ENCODE data around the gene EEA1. TPM values are rescaled to one million over a fixed set of nuclear protein-coding genes. Genes with fewer than 3 reads are reported as not detected.

The EEA1 gene
- total RNA-seq, 1 experiment from 2014 or later: 27.4 TPM

DNA sequence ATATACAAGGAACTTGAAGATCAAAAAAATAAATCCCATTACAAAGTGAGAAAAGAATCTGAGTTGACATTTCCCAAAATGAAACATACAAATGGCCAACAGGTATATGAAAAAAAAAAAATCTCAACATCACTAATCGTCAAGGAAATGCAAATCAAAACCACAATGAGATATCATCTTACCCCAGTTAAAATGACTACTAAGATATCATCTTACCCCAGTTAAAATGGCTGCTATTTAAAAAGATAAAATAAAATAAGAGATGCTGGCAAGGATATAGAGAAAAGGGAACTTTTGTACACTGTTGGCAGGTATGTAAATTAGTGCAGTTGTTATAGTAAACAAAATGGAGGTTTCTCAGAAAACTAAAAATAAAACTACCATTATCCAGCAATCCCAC lies 181.9 kb downstream of the EEA1 start:
- no peak for DNase-seq
- H3K4me3 Mint-ChIP-seq (ENCODE audit: low read depth, unreplicated experiment): no peak overlapping the region
- BruUV-seq (replicated peaks): no TSS peak
- H3K27ac Mint-ChIP-seq (ENCODE audit: unreplicated experiment): no peak overlapping the region
- TF ChIP-seq CTCF (IDR thresholded peaks at IDR 0.05; ENCODE audit: unreplicated experiment): no peak
- intact Hi-C loops (cut with micrococcal nuclease; ENCODE audit: unreplicated experiment): no loop called here
- H3K27me3 Mint-ChIP-seq (ENCODE audit: unreplicated experiment): no peaks in the 10 kb centered on the region
- H3K9me3 Mint-ChIP-seq (ENCODE audit: low read depth, unreplicated experiment): no peaks in the 10 kb centered on the region
- CTCF ChIA-PET: no interaction called here
- no peaks in the 10 kb centered on the region for H3K36me3 Mint-ChIP-seq (ENCODE audit: insufficient read depth, unreplicated experiment)
- peaks cover 17% of the 10 kb centered on the region for H3K4me1 Mint-ChIP-seq (ENCODE audit: low read depth, unreplicated experiment)

GRCh38 chr12:92745856-92746550 lies 183.1 kb downstream of the EEA1 start:
- TF ChIP-seq CTCF (IDR thresholded peaks at IDR 0.05; ENCODE audit: unreplicated experiment): no peak
- no TSS peak for BruUV-seq (replicated peaks)
- intact Hi-C loops (cut with micrococcal nuclease; ENCODE audit: unreplicated experiment): no loop called here
- Mint-ChIP-seq H3K27me3 (ENCODE audit: unreplicated experiment) (no peaks in the 10 kb centered on the region), H3K4me3 (ENCODE audit: low read depth, unreplicated experiment) (no peak overlapping the region), H3K9me3 (ENCODE audit: low read depth, unreplicated experiment) (no peaks in the 10 kb centered on the region), H3K4me1 (ENCODE audit: low read depth, unreplicated experiment) (peaks cover 17% of the 10 kb centered on the region), H3K36me3 (ENCODE audit: insufficient read depth, unreplicated experiment) (no peaks in the 10 kb centered on the region), H3K27ac (ENCODE audit: unreplicated experiment) (peak overlapping the region; percentile 44)
- CTCF ChIA-PET: interaction anchor here (0.7 kb wide), 1 partner anchor 180 kb away, joined by 3 read pairs; no protein-coding TSS in a partner anchor
- DNase-seq: peak; percentile 39

- H3K4me3 Mint-ChIP-seq (ENCODE audit: low read depth, unreplicated experiment): no peak overlapping the region
- peaks cover 17% of the 10 kb centered on the region for H3K4me1 Mint-ChIP-seq (ENCODE audit: low read depth, unreplicated experiment)
- H3K27me3 Mint-ChIP-seq (ENCODE audit: unreplicated experiment): no peaks in the 10 kb centered on the region
- H3K36me3 Mint-ChIP-seq (ENCODE audit: insufficient read depth, unreplicated experiment): no peaks in the 10 kb centered on the region
- DNase-seq: no peak
- BruUV-seq (replicated peaks): no TSS peak
- H3K27ac Mint-ChIP-seq (ENCODE audit: unreplicated experiment): no peak overlapping the region
- no peaks in the 10 kb centered on the region for H3K9me3 Mint-ChIP-seq (ENCODE audit: low read depth, unreplicated experiment)
- intact Hi-C loops (cut with micrococcal nuclease; ENCODE audit: unreplicated experiment): no loop called here
- TF ChIP-seq CTCF (IDR thresholded peaks at IDR 0.05; ENCODE audit: unreplicated experiment): no peak
- CTCF ChIA-PET: interaction anchor here (0.6 kb wide), 1 partner anchor 1913 kb away, joined by 4 read pairs; no protein-coding TSS in a partner anchor
Observed at GRCh38 chr12:92743026-92743425, 186.1 kb downstream of the EEA1 start.

DNA sequence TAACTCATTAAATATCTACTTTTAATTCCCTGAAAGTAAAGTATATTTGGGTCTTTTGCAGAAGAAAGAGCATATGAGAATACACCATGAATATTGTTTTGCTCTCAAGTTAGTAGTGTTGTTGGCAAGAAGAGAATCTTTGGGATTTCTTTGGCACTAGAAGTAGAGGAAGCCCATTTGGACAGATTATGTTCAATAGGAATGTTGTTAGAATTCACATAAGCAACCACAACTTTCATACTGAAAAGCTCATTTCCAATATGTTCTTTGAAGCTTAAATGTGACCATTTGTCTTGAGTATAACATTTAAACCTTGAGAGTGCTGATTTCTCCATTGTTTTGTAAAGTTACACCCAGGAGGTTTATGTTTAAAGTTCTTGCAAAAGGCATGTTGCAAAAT lies 188.7 kb downstream of the EEA1 start:
- Mint-ChIP-seq H3K27me3 (ENCODE audit: unreplicated experiment) (no peaks in the 10 kb centered on the region), H3K4me1 (ENCODE audit: low read depth, unreplicated experiment) (peaks cover 6% of the 10 kb centered on the region), H3K27ac (ENCODE audit: unreplicated experiment) (no peak overlapping the region), H3K4me3 (ENCODE audit: low read depth, unreplicated experiment) (no peak overlapping the region), H3K36me3 (ENCODE audit: insufficient read depth, unreplicated experiment) (no peaks in the 10 kb centered on the region), H3K9me3 (ENCODE audit: low read depth, unreplicated experiment) (no peaks in the 10 kb centered on the region)
- intact Hi-C loops (cut with micrococcal nuclease; ENCODE audit: unreplicated experiment): no loop called here
- no peak for TF ChIP-seq CTCF (IDR thresholded peaks at IDR 0.05; ENCODE audit: unreplicated experiment)
- CTCF ChIA-PET: no interaction called here
- DNase-seq: no peak
- BruUV-seq (replicated peaks): no TSS peak

All from Calu3 (cell line).